Suppressor macrophage treated with lipopolysaccharide for 1 hour (primary cell): ENCODE results near the gene POM121.
"Not testable (repeated sequence)": the region's sequence is repeated elsewhere in the genome, so short reads cannot be mapped to it uniquely, and the experiment has no call there.

Experiments used
- DNase-seq, 3 donors: peaks; one replicate each; pipeline ENCODE4 v3.0.0-alpha.2; 2020 to 2022

The POM121 gene

GRCh38 chr7:72949686-72950085, 24.8 kb downstream of the POM121 start:
- not testable (repeated sequence) for DNase-seq

GRCh38 chr7:72950432-72950831, 25.5 kb downstream of the POM121 start:
- DNase-seq: not testable (repeated sequence)

GRCh38 chr7:72953901-72954562, 29.1 kb downstream of the POM121 start:
- DNase-seq: not testable (repeated sequence)

- DNase-seq: not testable (repeated sequence)
Measured at GRCh38 chr7:72954563-72955198, 29.8 kb downstream of the POM121 start.

GRCh38 chr7:72960029-72960428, 35.1 kb downstream of the POM121 start:
- not testable (repeated sequence) for DNase-seq

- DNase-seq: not testable (repeated sequence)
Measured at GRCh38 chr7:72960626-72961345, 35.9 kb downstream of the POM121 start.

- not testable (repeated sequence) for DNase-seq
Measured at GRCh38 chr7:72961346-72961650, 36.4 kb downstream of the POM121 start.

- DNase-seq: not testable (repeated sequence)
Measured at GRCh38 chr7:72963056-72963455, 38.2 kb downstream of the POM121 start.

- DNase-seq: not testable (repeated sequence)
Measured at GRCh38 chr7:72965186-72965975, 40.5 kb downstream of the POM121 start.

- DNase-seq: not testable (repeated sequence)
Measured at GRCh38 chr7:72966892-72967291, 42.0 kb downstream of the POM121 start.

- not testable (repeated sequence) for DNase-seq
Measured at GRCh38 chr7:72968980-72969516, 44.2 kb downstream of the POM121 start, which contains the start of gene TRIM74. Gene TRIM74 (minus strand): TSS chr7:72969466. CDS start chr7:72966157, 3,309 bp downstream.

GRCh38 chr7:72969688-72970087, 44.8 kb downstream of the POM121 start:
- DNase-seq: not testable (repeated sequence)

GRCh38 chr7:72971505-72971904, 46.6 kb downstream of the POM121 start:
- DNase-seq: not testable (repeated sequence)

- not testable (repeated sequence) for DNase-seq
Measured at GRCh38 chr7:72974781-72975180, 49.9 kb downstream of the POM121 start.

GRCh38 chr7:72975656-72976286, 50.9 kb downstream of the POM121 start:
- DNase-seq: not testable (repeated sequence)

GRCh38 chr7:72976434-72976833, 51.5 kb downstream of the POM121 start:
- not testable (repeated sequence) for DNase-seq

GRCh38 chr7:72980382-72980781, 55.5 kb downstream of the POM121 start:
- DNase-seq: not testable (repeated sequence)

GRCh38 chr7:72982084-72982483, 57.2 kb downstream of the POM121 start:
- not testable (repeated sequence) for DNase-seq

- DNase-seq: not testable (repeated sequence)
Measured at GRCh38 chr7:72990146-72990913, 65.4 kb downstream of the POM121 start.

GRCh38 chr7:72995484-72995883, 70.6 kb downstream of the POM121 start:
- not testable (repeated sequence) for DNase-seq

- not testable (repeated sequence) for DNase-seq
Measured at GRCh38 chr7:72997447-72997846, 72.6 kb downstream of the POM121 start.
